Epidermal melanocyte (primary cell): ENCODE measurements around the gene LRRC8E.
"Not testable (repeated sequence)": the region's sequence is repeated elsewhere in the genome, so short reads cannot be mapped to it uniquely, and the experiment has no call there.

Experiments
- DNase-seq: peaks from one replicate; pipeline ENCODE4 v3.0.0; 2011; ENCODE audit warnings: low spot score; ENCODE audit not compliant: insufficient read length

The LRRC8E gene

GRCh38 chr19:7853770-7854128 is 34.6 kb upstream of the LRRC8E start:
- DNase-seq: no peak

GRCh38 chr19:7855426-7856108 is 32.7 kb upstream of the LRRC8E start:
- no peak for DNase-seq

GRCh38 chr19:7856109-7856591 is 32.2 kb upstream of the LRRC8E start:
- no peak for DNase-seq

DNA sequence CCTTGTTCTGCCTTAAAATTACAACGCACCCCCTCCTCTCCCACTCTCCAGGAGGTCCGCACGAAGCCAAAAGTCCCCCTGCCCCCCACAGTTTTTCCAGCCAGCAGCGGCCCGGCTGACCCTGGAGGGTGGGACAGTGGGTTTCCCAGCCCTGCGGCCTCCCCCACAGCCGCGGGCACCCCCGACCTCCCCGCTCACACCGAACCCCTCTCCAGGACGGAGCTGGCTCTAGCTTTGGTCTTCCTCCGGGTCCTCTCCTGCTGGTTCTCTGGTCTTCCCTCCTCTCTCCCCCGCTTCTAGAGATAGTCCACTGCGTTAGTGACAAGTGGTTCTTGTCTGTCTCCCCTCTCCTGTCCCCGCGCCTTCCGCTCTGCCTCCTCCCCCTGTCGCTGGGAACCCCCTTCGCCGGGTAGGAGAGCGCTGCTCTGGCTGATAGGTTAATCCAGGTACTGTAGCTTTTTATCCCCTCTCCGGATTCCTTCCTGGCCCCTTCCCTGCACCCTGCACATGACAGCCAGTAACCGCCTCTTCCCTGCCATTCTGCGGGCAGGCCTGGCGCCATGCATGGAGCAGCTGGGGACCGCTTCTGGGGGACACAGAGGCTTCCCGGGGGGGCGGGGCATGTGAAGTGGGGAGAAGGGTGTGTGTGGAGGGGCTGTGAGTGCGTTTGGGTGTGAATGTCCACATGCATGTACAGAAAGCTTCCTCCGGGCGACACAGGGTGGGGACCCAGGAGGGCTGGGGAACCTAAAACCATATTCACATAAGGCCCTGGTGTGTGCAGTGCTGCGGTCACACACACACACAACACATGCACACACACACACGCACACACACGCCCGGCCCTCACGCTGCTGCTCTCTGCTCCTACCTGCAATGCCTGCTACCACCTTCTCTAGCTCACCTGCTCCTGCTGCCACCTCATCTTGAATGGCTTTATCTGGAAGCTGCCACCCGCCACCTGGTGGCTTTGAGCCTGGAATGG is 31.3 kb upstream of the LRRC8E start:
- no peak for DNase-seq

- DNase-seq: no peak
Observed at GRCh38 chr19:7857727-7858108, 30.6 kb upstream of the LRRC8E start.

GRCh38 chr19:7858109-7858770 is 30.1 kb upstream of the LRRC8E start:
- no peak for DNase-seq

DNA sequence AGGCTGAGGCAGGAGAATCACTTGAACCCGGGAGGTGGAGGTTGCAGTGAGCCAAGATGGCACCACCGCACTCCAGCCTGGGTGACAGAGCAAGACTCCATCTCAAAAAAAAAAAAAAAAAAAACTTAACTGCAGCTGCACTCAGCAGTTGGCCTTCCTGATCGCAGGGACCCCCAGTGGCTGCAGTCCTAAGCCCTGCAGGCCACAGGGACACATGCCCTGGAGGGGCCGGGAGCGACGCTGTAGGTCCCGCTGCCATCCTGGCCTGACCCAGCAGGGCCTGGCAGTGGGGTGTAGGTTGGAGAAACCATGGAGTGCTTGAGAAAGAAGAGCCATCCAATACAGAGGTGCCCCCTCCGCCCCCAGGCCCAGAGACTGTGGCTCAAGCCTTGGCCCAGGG is 29.2 kb upstream of the LRRC8E start:
- not testable (repeated sequence) for DNase-seq

- DNase-seq: no peak
Observed at GRCh38 chr19:7859831-7860713, 28.2 kb upstream of the LRRC8E start.

DNA sequence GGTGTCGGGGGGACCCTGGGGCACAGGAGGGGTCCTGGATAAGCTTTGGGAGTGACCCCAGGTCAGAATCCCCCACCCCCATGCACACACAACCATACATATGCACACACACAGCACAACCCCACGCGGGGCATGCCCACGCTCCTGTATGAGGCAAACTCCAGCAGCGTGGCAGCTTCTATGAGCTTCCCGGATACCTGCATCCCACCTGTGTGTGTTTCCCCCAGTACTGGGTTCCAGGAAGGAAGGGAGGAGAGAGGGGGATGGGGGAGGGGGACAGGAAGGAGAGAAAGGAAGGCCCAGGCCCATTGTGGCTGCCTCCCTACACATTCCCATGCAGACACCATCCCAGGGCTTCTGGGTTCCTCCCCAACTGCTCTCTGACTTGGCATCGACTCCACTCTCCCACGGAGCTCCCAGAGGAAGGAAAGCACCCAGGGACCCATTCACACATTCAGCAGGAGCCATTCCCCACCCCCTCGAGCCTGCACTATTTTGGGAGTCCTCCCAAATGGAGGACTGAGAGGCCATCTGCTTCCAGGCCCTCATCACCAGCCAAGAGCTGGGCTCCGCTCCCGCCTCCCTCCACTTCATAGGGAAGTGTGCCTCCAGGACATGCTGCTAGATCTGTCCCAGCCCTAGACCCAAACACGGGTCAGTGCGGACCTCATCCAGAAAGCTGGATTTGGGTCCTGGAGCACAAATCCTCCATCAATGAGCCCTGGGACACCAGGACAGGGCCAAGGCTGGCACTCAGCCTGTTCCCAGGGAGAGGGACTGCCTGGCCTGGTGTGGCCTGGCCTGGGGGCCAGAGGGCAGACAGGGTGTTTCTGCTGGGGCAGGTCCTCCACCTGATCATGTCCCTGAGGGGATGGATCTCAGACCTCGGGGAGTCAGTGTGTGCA is 27.3 kb upstream of the LRRC8E start:
- no peak for DNase-seq

- DNase-seq: peak; percentile 8
Observed at GRCh38 chr19:7861619-7862412, 26.5 kb upstream of the LRRC8E start.

DNA sequence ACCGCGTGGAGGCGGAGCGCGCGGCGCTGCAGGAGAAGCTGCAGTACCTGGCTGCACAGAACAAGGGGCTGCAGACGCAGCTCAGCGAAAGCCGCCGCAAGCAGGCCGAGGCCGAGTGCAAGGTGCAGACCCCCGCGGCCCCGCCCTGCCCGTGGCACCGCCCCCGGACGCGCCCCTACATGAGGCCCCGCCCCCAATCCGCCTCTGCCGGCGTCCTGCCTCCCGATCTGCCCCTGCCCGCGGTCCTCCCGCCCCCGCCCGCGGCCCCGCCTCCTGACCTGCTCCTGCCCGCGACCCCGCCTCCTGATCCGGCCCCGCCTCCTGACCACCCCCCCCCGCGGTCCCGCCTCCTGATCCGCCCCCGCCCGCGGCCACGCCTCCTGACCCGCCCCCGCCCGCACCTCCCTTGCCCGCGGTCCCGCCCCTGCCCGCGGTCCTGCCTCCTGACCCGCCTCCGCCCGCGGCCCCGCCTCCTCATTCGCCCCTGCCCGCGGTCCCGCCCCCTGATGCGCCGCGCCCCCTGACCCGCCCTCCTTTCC is 25.8 kb upstream of the LRRC8E start:
- peak; percentile 56 for DNase-seq

DNA sequence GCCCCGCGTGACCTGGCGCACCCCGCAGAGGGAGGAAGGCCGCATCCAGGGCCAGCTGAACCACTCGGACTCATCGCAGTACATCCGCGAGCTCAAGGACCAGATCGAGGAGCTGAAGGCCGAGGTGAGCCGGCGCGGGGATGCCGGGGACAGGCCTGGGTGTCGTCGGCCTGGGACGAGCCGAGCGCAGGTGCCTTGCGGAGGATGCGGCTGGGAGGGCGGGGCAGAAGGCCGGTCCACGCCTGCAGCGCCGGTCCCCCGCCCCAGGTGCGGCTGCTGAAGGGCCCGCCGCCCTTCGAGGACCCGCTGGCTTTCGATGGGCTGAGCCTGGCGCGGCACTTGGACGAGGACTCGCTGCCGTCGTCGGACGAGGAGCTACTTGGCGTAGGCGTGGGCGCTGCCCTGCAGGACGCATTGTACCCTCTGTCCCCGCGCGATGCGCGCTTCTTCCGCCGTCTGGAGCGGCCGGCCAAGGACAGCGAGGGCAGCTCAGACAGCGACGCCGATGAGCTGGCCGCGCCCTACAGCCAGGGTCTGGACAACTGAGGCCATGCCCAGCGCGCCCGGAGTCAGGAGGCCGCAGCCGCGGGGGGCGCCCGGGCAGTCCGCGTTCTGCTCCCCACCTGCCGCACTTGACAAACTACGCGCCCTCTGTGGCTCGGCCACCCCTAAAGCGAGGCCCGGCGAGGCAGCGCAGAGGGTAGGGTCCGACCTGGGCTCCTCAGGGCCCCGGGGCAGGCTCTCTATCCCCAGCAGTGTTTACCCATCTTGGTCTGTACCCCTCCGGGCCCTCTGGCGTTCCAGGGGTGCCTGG is 24.9 kb upstream of the LRRC8E start:
- DNase-seq: no peak

- peak; percentile 16 for DNase-seq
Observed at GRCh38 chr19:7863971-7864689, 24.2 kb upstream of the LRRC8E start.

DNA sequence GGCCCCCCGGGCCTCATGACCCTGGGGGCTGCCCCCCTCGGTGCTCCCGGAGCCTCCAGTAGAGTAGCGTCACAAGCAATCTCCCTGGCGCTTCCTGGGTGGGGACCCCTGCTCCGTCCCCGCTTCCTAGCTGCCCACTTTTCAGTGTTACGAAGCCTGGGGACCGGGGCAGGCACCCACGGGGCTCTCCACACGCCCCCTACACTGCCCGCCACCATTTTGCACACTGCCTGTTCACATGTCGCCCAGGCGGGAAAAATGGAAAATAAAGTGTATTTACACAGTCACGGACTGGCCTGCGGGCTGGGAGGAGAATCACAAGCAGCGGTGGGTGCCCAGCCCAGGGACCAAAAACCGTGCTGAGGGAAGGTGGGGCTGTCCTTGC is 23.6 kb upstream of the LRRC8E start:
- peak; percentile 12 for DNase-seq

DNA sequence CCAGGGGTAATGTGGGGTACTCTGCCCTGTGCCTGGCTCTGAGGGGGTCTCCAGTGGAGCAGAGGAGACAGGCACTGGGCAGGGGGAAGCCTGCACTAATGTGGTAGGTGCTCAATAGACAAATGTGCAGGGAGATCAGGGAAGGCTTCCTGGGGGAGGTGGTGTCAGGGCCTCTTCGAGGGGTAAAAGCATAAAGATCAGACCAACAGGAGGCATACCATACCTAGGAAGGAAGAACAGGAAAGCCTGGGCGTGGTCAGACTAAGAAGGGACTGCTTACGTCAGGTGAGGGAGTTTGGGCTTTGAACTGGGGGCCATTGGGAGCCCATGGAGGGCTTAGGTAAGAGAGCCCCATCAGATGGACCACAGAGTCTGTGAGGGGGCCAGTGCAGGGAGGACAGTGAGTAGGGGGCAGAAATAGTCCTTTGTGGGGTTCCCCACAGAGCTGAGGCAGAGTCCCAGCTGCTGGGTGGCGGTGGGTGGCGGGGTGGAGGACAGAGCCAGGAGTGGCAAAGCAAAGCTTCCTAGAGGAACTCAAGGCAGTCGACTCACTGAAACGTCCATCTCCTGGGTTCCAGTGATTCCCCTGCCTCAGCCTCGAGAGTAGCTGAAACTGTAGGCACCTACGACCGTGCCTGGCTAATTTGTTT is 22.9 kb upstream of the LRRC8E start:
- DNase-seq: peak; percentile 14

DNA sequence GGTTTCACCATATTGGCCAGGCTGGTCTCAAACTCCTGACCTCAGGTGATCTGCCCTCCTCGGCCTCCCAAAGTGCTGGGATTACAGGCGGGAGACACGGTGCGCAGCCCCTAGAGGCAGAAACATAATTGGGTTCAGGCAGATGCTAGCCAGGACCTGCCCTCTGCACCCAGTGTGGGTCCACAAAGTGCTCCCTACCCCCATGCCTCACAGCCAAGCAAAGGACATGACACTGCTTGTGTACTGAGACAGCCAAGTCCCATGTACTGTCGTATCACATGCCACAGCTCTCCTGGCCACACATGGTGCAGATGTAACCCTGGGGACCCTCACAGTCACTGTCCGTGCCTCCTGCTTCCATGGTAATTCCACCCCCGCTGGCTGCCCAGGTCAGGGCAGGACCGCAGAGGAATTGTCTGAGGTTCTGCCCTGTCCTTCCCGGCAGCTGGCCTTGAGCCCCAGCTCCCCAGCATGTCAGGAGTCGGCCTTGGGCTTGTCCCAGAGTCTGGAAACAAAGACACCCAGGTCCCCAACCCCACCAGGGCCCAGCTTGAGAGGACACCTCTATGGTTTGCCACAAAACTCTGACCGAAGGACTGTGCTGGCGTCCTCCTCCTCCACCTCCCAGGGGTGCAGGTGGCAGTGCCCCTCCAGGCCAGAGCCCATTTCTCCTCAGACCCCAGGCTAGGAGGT is 21.8 kb upstream of the LRRC8E start:
- no peak for DNase-seq
